SK-N-SH treated with all-trans-retinoic acid at 6 μM for 48 hours (cell line): ENCODE data around the gene SIRT6.

Experiments
- CSDC2 ChIP-seq: fragments of 250-450 bp; sonication (Bioruptor Pico); IDR thresholded peaks from 2 replicates; pipeline ENCODE4 v1.5.0; 2020; ENCODE audit warnings: mild to moderate bottlenecking, moderate library complexity
- TCF4 ChIP-seq: fragments of 250-450 bp; sonication (Bioruptor Pico); IDR thresholded peaks from 2 replicates; pipeline ENCODE4 v1.8.0; 2021; ENCODE audit warnings: mild to moderate bottlenecking, moderate library complexity, borderline replicate concordance
- ZFP30 ChIP-seq: fragments of 450-650 bp; formaldehyde crosslinking; IDR thresholded peaks from 2 replicates; pipeline ENCODE4 v1.5.0; 2022; ENCODE audit warnings: mild to moderate bottlenecking, moderate library complexity

- TF ChIP-seq TCF4 (CRISPR knock-in tag) (no peak), CSDC2 (no peak), ZFP30 (CRISPR knock-in tag) (no peak)
Measured at GRCh38 chr19:4217429-4218264, 35.3 kb upstream of the SIRT6 start.
